ENCODE measurements around the gene EEF1AKMT1.

The EEF1AKMT1 gene

DNA sequence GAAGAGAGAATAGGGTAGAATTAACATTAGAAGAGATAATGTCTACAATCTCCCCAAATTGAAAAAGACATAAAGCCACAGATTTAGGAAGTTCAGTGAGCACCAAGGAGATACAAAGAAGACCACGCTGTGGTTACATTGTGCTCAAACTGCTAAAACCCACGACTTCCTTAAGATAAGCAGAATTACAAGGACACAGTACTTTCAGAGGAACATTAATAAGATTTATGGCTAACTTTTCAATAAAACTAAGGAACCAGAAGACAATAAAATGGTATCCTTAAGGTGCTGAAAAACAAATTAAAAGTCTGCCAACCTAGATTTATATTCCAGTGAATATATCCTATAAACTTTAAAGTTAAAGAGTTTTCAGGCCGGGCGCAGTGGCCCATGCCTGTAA lies 77.7 kb downstream of the EEF1AKMT1 start:
- DNase-seq (ENCODE audit: low read depth) = no peak

DNA sequence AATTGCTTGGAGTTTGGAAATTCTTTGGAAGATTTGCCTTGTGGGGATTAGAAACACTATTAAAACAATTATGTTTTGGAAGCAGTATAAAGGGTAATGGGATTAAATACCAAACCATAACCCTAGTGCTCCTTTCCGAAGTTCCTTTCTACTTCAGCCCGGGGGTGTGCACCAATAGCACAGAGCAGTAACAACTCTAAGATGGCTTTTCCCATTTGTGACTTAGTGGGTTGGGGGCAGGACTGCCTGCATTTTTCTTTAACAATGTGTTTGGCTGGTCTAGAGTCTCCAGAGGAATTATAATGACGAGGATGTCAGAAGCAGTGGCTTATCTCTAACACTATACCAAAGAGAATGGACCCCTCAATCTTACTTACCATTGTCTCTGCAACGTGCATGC lies 82.1 kb downstream of the EEF1AKMT1 start:
- no peak for DNase-seq (ENCODE audit: low read depth)

DNA sequence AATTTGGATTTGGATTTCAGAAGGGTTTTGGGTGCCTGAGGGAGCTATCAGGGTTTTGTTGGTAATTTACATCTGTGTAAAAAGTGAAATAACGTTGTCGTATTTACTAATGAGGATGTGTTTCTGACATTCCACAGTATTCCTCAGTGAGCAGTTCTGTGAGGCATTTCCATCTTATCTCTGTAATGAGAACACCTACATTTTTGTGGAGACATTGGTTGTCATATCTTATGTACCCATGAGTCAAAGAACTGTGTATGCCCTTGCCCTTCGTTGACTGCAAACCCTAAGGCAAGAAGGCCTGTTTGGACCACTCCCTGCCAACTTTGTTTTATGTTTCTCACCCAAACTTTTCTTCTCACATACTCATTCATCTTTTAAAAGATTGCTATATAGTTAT lies 84.5 kb downstream of the EEF1AKMT1 start:
- DNase-seq (ENCODE audit: low read depth) = no peak

DNA sequence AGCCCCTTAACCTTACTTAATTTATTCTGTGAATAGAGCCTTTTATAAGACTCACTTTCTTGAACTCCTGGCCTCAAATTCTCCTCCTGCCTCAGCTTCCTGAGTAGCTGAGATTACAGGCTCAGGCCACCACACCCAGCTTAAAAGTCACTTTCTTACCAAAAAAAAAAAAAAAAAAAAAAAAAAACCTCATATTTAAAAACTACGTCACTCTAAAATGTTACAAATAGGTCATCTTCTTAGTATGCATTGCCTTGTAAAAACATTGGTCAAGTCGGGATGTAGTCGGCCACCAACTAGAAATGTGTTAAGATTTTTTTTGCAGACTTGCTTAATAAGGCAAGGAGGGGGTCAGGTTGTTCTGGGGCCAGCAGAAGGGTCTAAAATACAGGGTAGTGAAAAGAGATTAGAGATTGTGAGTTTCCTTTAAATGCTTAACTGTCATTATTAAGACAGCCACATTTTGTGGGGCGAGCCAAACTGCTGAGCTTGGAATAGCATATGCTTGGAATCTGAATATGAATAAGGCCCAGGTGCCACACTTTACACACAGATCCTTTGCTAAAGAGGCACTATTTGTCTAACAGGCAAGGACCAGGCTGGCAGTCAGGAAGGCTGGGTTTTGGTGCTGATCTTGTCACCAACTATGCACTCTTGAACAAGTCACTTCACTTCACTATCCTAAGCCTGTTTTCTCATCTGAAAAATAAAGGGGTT lies 86.7 kb downstream of the EEF1AKMT1 start:
- no peak for DNase-seq (ENCODE audit: low read depth)

DNA sequence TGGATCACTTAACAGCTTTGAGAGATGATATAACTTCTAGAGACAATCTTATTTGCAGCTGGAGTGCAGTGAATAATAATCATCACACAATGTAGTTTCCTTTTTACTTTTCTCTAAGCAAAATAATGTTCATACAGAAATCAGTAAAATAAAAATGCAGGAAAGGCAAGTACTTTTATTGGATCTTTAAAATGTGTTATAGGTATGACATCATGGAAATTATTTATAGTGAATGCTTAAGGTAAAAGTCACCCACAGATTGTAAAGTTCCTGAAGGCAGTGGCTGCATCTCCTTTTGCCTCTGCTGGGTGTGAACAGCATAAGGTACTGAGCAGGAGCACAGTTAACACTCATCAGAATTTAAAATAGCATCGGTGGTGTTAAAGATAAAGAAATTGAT lies 87.6 kb downstream of the EEF1AKMT1 start:
- DNase-seq (ENCODE audit: low read depth) = no peak

DNA sequence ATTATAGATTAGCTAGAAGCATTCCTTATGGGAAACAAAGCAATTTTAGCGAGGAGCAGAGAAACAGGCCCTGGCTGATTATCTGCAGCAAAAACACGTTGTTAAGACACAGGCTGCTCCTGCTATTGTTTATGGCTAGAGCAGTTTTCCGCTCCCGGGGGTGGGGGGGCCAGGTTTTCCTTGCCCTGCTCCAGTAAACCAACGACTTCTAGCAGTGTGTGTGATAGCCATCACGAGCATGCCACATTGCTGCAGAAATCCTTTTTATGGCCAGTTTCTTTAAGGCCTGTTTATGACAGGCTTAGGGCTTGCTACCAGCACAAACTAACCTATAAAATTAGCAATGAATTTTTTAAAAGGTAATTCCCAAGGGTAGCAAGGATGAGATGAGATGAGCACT lies 88.7 kb downstream of the EEF1AKMT1 start:
- DNase-seq (ENCODE audit: low read depth) = no peak

DNA sequence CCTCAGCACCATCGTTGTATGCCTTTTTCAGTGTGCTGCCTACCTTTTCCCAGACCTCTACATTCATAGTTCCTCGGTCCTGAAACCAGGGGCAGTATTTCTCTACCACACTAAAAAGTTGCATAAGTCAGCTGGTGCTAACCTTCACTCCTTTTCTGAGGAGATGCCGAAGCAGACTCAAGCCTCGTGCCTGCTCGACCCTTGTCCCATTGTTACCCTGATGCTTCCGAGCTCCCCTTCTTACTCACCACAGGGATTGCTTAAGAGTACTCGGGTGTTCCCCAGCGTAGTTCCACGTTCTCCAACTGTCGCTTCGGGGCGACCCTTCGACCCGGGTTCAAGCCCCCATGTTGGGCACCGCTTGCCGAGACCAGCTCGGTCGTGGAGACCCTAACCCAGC lies 89.2 kb downstream of the EEF1AKMT1 start:
- DNase-seq (ENCODE audit: low read depth) = no peak

DNA sequence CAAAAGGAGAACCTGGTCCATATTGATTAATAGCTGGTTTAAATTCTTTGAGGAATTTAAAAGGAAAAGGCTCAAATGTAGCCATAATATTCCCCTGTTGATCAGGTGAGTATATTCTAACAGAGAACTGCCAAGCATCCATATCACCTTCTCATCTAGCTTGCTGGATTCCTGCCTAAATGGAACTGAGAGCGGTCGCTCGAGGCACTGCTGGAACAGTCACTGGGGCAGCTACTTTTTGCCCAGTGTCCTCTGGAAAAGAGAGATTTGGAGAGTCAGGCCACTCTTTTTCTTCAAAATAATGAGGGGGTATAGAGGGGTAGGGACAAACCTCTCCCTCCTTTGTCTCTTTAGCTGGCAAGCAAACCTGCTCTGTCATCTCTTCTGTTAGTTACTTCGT lies 89.7 kb downstream of the EEF1AKMT1 start:
- no peak for DNase-seq (ENCODE audit: low read depth)

DNA sequence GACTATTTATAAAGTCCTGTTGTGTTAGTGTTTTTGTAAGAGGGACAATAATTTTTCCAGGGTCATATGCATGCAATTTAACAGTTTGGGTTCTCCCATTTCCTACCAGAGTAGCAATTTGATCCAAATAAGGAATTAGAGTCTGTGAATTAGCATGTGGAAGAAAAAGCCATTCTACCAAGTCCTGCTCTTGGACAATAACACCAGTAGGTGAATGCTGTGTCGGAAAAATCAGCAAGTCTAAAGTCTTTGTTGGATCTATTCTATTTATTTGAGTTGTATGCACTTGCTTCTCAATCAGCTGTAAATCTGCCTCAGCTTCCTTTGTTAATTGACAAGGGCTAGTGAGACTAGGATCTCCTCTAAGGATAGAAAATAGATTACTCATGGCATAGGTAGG lies 91.7 kb downstream of the EEF1AKMT1 start:
- no peak for DNase-seq (ENCODE audit: low read depth)

DNA sequence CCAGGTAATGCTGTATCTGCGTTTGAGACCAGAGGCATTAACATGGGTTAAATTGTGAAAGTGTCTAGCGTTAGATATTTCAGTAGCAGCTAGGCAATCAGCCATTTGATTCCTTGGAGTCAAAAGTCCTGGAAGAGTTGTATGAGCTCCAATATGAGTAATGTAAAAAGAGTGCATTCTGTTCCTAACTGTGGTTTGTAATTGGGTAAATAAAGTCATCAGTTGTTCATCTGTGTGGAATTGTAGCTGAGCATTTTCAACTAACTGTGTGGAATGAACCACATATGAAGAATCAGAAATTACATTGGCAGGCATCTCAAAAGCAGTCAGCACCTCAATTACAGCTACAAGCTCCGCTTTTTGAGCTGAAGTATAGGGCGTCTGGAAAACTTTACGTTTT lies 92.3 kb downstream of the EEF1AKMT1 start:
- peak; percentile 79 for DNase-seq (ENCODE audit: low read depth)

DNA sequence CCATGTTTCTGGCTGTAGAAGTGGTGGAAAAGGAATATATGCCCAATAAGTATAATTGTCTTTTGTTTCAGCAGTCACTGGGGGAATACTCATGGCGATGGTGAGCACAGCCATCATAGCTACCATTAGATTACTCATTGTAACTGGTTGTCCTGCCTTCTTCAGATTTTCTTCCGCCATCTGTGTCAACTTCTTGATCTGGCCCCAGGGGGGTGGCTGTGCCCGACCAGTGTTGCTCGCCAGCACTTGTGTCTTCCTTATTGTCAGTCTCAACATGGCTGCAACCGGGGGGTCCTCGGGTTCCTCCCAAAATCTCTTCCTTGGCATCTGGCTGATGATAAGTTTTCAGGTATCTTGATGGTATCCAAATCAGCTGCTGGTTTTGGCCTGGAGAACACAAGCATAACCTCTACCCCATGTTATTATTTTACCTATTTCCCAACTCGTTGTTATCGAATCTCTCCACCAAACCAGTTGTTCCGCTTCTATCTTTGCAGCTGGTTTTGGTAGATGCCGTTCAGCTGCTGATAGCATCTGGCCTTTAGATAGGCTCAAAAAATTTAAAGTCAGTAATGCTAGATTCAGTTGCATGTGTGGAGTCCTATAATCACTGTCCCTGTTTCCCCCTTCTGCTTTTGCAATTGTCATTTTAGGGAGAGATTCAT lies 93.2 kb downstream of the EEF1AKMT1 start:
- no peak for DNase-seq (ENCODE audit: low read depth)

DNA sequence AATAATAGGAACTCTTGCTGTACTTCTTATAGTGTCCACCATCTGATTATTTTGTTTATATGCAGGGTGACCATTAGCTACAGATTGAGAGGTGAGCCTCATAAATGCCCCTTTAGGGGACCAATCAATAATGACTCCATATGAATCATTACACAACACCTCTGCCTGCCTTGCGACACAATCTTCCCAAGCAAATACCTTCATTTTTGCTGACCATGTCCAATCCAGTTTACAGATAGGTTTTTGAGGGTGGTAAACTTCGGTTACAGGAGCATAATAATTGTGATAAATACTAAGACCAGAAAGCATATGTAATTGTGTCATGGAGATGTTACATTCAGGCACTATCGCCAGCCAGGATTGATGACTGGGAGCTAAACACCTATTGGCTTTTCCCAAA lies 93.9 kb downstream of the EEF1AKMT1 start:
- no peak for DNase-seq (ENCODE audit: low read depth)
